MM.1S (cell line): ENCODE measurements around the gene DNAL4.

Source experiments
- DNase-seq: peaks from one replicate; pipeline ENCODE4 v3.0.0-alpha.2; 2015
- H2AFZ ChIP-seq: fragments of 300-600 bp; sonication (generic); 2 replicates; pipeline ENCODE4 v1.6.0; 2016; ENCODE audit warnings: antibody characterized with exemption, low read length
- H3F3A ChIP-seq: fragments of 300-600 bp; sonication (generic); 2 replicates; pipeline ENCODE4 v1.6.1; 2016; ENCODE audit warnings: mild to moderate bottlenecking, antibody characterized with exemption, low read length, moderate library complexity, mixed read lengths; ENCODE audit not compliant: insufficient read depth
- H3K27ac ChIP-seq: fragments of 300-600 bp; sonication (generic); 2 replicates; pipeline ENCODE4 v1.5.1; 2016; ENCODE audit warnings: mild to moderate bottlenecking, low read length
- H3K27me3 ChIP-seq: fragments of 300-600 bp; sonication (generic); replicated peaks from 2 replicates; pipeline ENCODE4 v1.6.0; 2016; ENCODE audit warnings: low read length; ENCODE audit not compliant: insufficient read depth
- H3K36me3 ChIP-seq: fragments of 300-600 bp; sonication (generic); replicated peaks from 2 replicates; pipeline ENCODE4 v1.6.1; 2016; ENCODE audit warnings: mild to moderate bottlenecking, low read length, mixed read lengths; ENCODE audit not compliant: insufficient read depth
- H3K4me1 ChIP-seq: fragments of 300-600 bp; sonication (generic); 2 replicates; pipeline ENCODE4 v1.6.1; 2016; ENCODE audit warnings: low read length, mixed read lengths
- H3K4me2 ChIP-seq: fragments of 300-600 bp; sonication (generic); 2 replicates; pipeline ENCODE4 v1.6.0; 2016; ENCODE audit warnings: low read depth, low read length
- H3K4me3 ChIP-seq: fragments of 300-600 bp; sonication (generic); 2 replicates; pipeline ENCODE4 v1.5.1; 2016; ENCODE audit warnings: low read length, mixed read lengths
- H3K79me2 ChIP-seq: fragments of 300-600 bp; sonication (generic); 2 replicates; pipeline ENCODE4 v1.6.1; 2016; ENCODE audit warnings: mixed run types, low read length, mixed read lengths
- H3K9ac ChIP-seq: fragments of 300-600 bp; sonication (generic); 2 replicates; pipeline ENCODE4 v1.6.1; 2016; ENCODE audit warnings: low read length, mixed read lengths
- H3K9me2 ChIP-seq: fragments of 300-600 bp; sonication (generic); replicated peaks from 2 replicates; pipeline ENCODE4 v1.6.1; 2016; ENCODE audit warnings: mild to moderate bottlenecking, low read length, mixed read lengths; ENCODE audit not compliant: insufficient read depth
- H3K9me3 ChIP-seq: fragments of 300-600 bp; sonication (generic); replicated peaks from 2 replicates; pipeline ENCODE4 v1.6.1; 2016; ENCODE audit warnings: mild to moderate bottlenecking, low read length, mixed read lengths; ENCODE audit not compliant: insufficient read depth
- H4K20me1 ChIP-seq: fragments of 300-600 bp; sonication (generic); 2 replicates; pipeline ENCODE4 v1.6.1; 2016; ENCODE audit warnings: mild to moderate bottlenecking, low read length, moderate library complexity, mixed read lengths; ENCODE audit not compliant: insufficient read depth
- EZH2 ChIP-seq: fragments of 300-600 bp; sonication (generic); optimal IDR thresholded peaks from 2 replicates; pipeline ENCODE3; 2017; ENCODE audit warnings: low read depth, mild to moderate bottlenecking, antibody characterized with exemption, low read length, mixed read lengths
- EZH2phosphoT487 ChIP-seq: fragments of 300-600 bp; sonication (generic); IDR thresholded peaks from 2 replicates; pipeline ENCODE4 v1.6.1; 2018; ENCODE audit warnings: antibody characterized with exemption, low read length
- TF ChIP-seq, protein P1 (sequence below): fragments of 300-600 bp; sonication (generic); IDR thresholded peaks from 2 replicates; pipeline ENCODE4 v1.5.1; 2016; ENCODE audit warnings: antibody characterized with exemption, low read length, mixed read lengths

The DNAL4 gene

DNA sequence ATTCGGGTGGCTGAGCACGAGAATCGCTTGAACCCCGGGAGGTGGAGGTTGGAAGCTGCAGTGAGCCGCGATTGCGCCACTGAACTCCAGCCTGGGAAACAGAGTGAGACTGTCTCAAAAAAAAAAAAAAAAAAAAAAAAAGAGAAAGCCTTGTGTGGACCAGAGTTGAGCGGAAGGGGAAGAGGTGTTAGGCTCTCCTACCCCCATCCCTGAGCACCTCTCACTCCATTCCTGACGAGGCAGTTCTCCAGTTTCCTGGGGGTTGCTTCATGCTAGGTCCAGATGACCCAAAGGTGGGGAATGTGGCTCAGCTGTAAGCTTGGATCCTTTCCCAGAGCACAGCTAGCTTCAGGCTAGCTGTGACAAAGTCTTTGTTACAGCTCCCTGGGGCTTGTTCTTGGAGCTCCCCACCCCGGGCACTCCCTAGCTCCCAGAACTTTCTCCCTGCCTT lies 8.8 kb upstream of the DNAL4 start:
- no peak overlapping the region for H2AFZ ChIP-seq
- no peaks in the 10 kb centered on the region for H4K20me1 ChIP-seq
- no peaks in the 10 kb centered on the region for H3K9me2 ChIP-seq
- no peak overlapping the region for H3K27ac ChIP-seq
- DNase-seq = no peak
- no peak overlapping the region for H3K4me3 ChIP-seq
- no peaks in the 10 kb centered on the region for H3K36me3 ChIP-seq
- H3F3A ChIP-seq = no peaks in the 10 kb centered on the region
- peaks cover 73% of the 10 kb centered on the region for H3K27me3 ChIP-seq
- no peaks in the 10 kb centered on the region for H3K4me1 ChIP-seq
- H3K4me2 ChIP-seq = no peak overlapping the region
- no peak overlapping the region for H3K9ac ChIP-seq
- no peaks in the 10 kb centered on the region for H3K9me3 ChIP-seq
- TF ChIP-seq, protein P1, sequence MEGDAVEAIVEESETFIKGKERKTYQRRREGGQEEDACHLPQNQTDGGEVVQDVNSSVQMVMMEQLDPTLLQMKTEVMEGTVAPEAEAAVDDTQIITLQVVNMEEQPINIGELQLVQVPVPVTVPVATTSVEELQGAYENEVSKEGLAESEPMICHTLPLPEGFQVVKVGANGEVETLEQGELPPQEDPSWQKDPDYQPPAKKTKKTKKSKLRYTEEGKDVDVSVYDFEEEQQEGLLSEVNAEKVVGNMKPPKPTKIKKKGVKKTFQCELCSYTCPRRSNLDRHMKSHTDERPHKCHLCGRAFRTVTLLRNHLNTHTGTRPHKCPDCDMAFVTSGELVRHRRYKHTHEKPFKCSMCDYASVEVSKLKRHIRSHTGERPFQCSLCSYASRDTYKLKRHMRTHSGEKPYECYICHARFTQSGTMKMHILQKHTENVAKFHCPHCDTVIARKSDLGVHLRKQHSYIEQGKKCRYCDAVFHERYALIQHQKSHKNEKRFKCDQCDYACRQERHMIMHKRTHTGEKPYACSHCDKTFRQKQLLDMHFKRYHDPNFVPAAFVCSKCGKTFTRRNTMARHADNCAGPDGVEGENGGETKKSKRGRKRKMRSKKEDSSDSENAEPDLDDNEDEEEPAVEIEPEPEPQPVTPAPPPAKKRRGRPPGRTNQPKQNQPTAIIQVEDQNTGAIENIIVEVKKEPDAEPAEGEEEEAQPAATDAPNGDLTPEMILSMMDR = no peak
- TF ChIP-seq EZH2 = no peak
- no peak for TF ChIP-seq EZH2phosphoT487
- H3K79me2 ChIP-seq = no peaks in the 10 kb centered on the region

DNA sequence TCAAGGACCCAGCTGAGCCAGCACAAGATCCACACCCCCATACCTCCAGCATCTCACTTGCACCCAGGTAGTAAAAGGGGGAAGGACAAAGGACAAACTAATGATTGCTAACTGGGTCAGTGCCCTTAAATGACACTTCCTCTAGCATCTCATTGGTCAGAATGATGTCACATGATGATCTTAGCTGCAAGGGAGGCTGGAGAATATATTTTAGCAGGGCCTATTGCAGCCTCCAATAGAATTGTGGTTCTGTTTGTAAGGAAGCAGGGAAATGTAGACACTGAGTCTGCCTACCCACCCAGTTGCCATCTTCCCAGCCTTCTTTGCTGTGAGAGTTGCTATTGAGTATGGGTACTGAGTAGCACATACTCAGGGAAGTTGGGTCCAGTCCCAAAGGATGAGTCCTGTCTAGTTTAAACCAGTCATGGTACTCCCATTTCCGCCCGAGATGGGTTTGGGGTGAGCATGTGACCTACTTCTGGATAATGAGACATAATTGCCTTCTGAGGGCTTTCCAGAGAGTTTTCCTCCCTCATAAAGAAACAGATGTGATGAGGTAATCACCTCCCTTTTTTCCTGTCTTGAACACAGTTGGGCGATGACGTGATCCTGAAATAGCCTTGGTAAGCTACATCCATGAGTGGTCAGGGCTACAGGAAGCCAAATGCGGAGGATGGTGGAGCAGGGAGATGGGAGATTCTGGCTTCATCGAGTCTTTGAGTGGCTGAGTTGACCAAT lies 5.5 kb upstream of the DNAL4 start:
- H3K4me3 ChIP-seq = no peak overlapping the region
- H3K9me3 ChIP-seq = no peaks in the 10 kb centered on the region
- H3K9me2 ChIP-seq = no peaks in the 10 kb centered on the region
- peaks cover 85% of the 10 kb centered on the region for H3K27me3 ChIP-seq
- H3K27ac ChIP-seq = no peak overlapping the region
- no peaks in the 10 kb centered on the region for H3K36me3 ChIP-seq
- no peak for DNase-seq
- H4K20me1 ChIP-seq = no peaks in the 10 kb centered on the region
- H3K4me2 ChIP-seq = no peak overlapping the region
- TF ChIP-seq EZH2phosphoT487 (no peak), EZH2 (no peak)
- TF ChIP-seq, protein P1 = no peak
- H2AFZ ChIP-seq = no peak overlapping the region
- no peak overlapping the region for H3K9ac ChIP-seq
- no peaks in the 10 kb centered on the region for H3K79me2 ChIP-seq
- no peaks in the 10 kb centered on the region for H3F3A ChIP-seq
- peaks cover 3% of the 10 kb centered on the region; the same call in 1 of the 2 replicates for H3K4me1 ChIP-seq

DNA sequence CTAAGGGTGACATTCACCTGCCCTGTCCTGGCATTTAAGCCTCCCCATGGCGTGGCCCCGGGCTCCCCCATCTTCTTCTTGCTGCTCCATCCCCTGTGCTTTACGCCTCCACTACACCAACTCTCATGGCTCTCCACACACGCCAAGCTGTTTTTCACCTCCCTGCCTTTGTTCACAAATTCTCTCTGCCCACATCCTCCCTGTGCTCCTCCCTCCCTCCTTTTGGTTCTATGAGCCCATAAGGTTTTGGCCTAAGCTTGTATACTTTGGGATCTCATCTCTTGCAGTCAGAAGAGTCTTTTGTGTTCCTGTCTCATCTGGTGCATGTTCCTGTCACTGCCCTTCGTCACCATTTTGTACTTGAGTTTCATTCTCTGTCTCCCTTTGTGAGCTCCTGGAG lies 4.6 kb upstream of the DNAL4 start:
- H2AFZ ChIP-seq = no peak overlapping the region
- no peaks in the 10 kb centered on the region for H3K36me3 ChIP-seq
- no peaks in the 10 kb centered on the region for H3K9me3 ChIP-seq
- H3F3A ChIP-seq = no peaks in the 10 kb centered on the region
- no peak overlapping the region for H3K4me3 ChIP-seq
- no peaks in the 10 kb centered on the region for H4K20me1 ChIP-seq
- peaks cover 75% of the 10 kb centered on the region for H3K27me3 ChIP-seq
- H3K4me1 ChIP-seq = peaks cover 5% of the 10 kb centered on the region; the same call in 1 of the 2 replicates
- no peak overlapping the region for H3K27ac ChIP-seq
- H3K9ac ChIP-seq = no peak overlapping the region
- DNase-seq = no peak
- H3K4me2 ChIP-seq = no peak overlapping the region
- TF ChIP-seq EZH2 (no peak), EZH2phosphoT487 (no peak)
- TF ChIP-seq, protein P1 = no peak
- no peaks in the 10 kb centered on the region for H3K9me2 ChIP-seq
- H3K79me2 ChIP-seq = no peaks in the 10 kb centered on the region
